ENCODE data around the gene ARL4A. TPM values are rescaled to one million over a fixed set of nuclear protein-coding genes. Genes with fewer than 3 reads are reported as not detected.
A peak's percentile ranks its signal among the peaks of the same experiment; 100 is the strongest.

Gene ARL4A
- total RNA-seq, 2 experiments from 2014 or later = 10.8 to 11.3 TPM

GRCh38 chr7:12683678-12684585, 3.5 kb upstream of the ARL4A start:
- CTCF ChIA-PET = interaction anchor here (0.8 to 1.8 kb wide), 3 partner anchors 9 to 579 kb away, joined by 3 to 5 read pairs (median 3); no protein-coding TSS in a partner anchor
- no peak for ATAC-seq
- Mint-ChIP-seq H3K36me3 (ENCODE audit: low read depth) (peaks cover 2% of the 10 kb centered on the region), H3K4me3 (no peak overlapping the region), H3K4me1 (ENCODE audit: low read depth) (peaks cover 22% of the 10 kb centered on the region), H3K27ac (no peak overlapping the region), H3K27me3 (no peaks in the 10 kb centered on the region), H3K9me3 (no peaks in the 10 kb centered on the region)
- intact Hi-C loops (cut with micrococcal nuclease) = no loop called here
- POLR2A ChIA-PET = interaction anchor here (0.7 kb wide), 1 partner anchor 11 kb away, joined by 3 read pairs; no protein-coding TSS in a partner anchor
- TF ChIP-seq CTCF (IDR thresholded peaks at IDR 0.05) = peak; percentile 20
- no peak for DNase-seq

- no peak for TF ChIP-seq CTCF (IDR thresholded peaks at IDR 0.05)
- ChIA-PET CTCF (interaction anchor here (0.8 to 1.8 kb wide), 3 partner anchors 10 to 578 kb away, joined by 3 to 5 read pairs (median 3); no protein-coding TSS in a partner anchor), POLR2A (interaction anchor here (0.7 kb wide), 1 partner anchor 10 kb away, joined by 3 read pairs; no protein-coding TSS in a partner anchor)
- Mint-ChIP-seq H3K9me3 (no peaks in the 10 kb centered on the region), H3K4me3 (no peak overlapping the region), H3K27ac (no peak overlapping the region), H3K4me1 (ENCODE audit: low read depth) (peaks cover 25% of the 10 kb centered on the region), H3K27me3 (no peaks in the 10 kb centered on the region), H3K36me3 (ENCODE audit: low read depth) (peaks cover 2% of the 10 kb centered on the region)
- DNase-seq (no peak), ATAC-seq (no peak)
- intact Hi-C loops (cut with micrococcal nuclease) = no loop called here
Measured at GRCh38 chr7:12684733-12685132, 2.7 kb upstream of the ARL4A start.

GRCh38 chr7:12685550-12685949, 1.9 kb upstream of the ARL4A start:
- CTCF ChIA-PET = interaction anchor here (0.9 to 3.0 kb wide), 11 partner anchors 10 to 583 kb away, joined by 3 to 20 read pairs (median 5); no protein-coding TSS in a partner anchor
- intact Hi-C loops (cut with micrococcal nuclease) = no loop called here
- DNase-seq = peak; percentile 43

GRCh38 chr7:12686234-12686890, 1.1 kb upstream of the ARL4A start:
- POLR2A ChIA-PET = interaction anchor here (1.3 kb wide), 1 partner anchor 16 kb away, joined by 4 read pairs; no protein-coding TSS in a partner anchor
- peak overlapping the region; percentile 88 for H3K4me3 Mint-ChIP-seq
- H3K36me3 Mint-ChIP-seq (ENCODE audit: low read depth) = peaks cover 2% of the 10 kb centered on the region
- H3K27me3 Mint-ChIP-seq = no peaks in the 10 kb centered on the region
- peak; percentile 90 for TF ChIP-seq CTCF (IDR thresholded peaks at IDR 0.05)
- H3K4me1 Mint-ChIP-seq (ENCODE audit: low read depth) = peaks cover 27% of the 10 kb centered on the region
- intact Hi-C loops (cut with micrococcal nuclease) = no loop called here
- H3K9me3 Mint-ChIP-seq = no peaks in the 10 kb centered on the region
- DNase-seq (peak; percentile 95), ATAC-seq (peak; percentile 91)
- CTCF ChIA-PET = interaction anchor here (0.6 to 3.0 kb wide), 25 partner anchors 10 to 582 kb away, joined by 3 to 20 read pairs (median 4); no protein-coding TSS in a partner anchor
- H3K27ac Mint-ChIP-seq = peak overlapping the region; percentile 95

More at GRCh38 chr7:12685550-12685949, 1.9 kb upstream of the ARL4A start:
- no peaks in the 10 kb centered on the region for H3K9me3 Mint-ChIP-seq
- peak overlapping the region; percentile 88 for H3K27ac Mint-ChIP-seq
- H3K27me3 Mint-ChIP-seq = no peaks in the 10 kb centered on the region
- POLR2A ChIA-PET = no interaction called here
- peak; percentile 38 for TF ChIP-seq CTCF (IDR thresholded peaks at IDR 0.05)
- peaks cover 27% of the 10 kb centered on the region for H3K4me1 Mint-ChIP-seq (ENCODE audit: low read depth)
- ATAC-seq = no peak
- H3K4me3 Mint-ChIP-seq = peak overlapping the region; percentile 52
- peaks cover 2% of the 10 kb centered on the region for H3K36me3 Mint-ChIP-seq (ENCODE audit: low read depth)
